ENCODE data around the gene PRPF8. TPM values are rescaled to one million over a fixed set of nuclear protein-coding genes. Genes with fewer than 3 reads are reported as not detected.
A peak's percentile ranks its signal among the peaks of the same experiment; 100 is the strongest.

The PRPF8 gene
- total RNA-seq = 100 to 1,000 TPM; 146 to 215 (median 183) TPM

DNA sequence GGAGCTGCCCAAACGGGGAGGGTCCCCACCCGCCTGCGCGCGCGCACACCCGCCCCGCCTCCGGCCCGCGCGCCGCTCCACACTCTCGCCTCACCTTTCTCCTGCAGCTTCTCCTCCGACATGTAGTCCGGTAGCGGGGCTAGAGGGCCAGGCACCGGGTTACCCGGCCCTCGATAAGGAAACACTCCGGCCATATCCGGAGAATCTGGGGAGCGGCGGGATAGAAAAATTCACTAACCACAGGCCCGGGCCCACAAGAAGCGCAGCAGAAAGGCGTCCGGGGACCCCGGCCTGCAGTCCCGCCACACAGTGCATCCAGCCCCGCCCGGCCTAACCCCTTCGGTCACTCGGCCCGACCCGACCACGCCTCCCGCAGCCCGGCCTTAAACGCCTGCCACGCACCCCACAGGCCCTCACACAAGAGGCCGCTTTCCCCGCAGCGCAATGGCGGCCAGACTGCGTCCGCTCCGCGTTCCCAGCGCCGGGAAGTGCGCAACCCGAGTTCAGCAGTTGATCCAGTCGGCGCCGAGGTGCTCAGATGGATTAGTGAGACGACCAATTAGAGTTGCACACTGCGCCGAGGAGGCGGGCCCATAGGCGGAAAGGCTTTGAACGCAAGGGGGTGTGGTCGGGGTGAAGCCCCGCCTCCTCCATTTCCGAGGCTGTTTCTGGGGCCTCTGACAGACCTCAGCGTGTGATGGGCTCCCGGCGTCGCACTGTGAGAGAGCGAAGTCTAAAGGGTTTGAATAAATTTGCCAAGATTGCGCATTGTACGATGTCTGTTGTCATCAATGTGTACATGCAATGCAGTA is at the start of gene PRPF8:
PRPF8 (minus strand) TSS at position 490 of the 812 bp plus-strand sequence; CDS start at position 194, 296 bp downstream.
- ATAC-seq (ENCODE audit: low FRiP score) (peak; percentile 100), DNase-seq (ENCODE audit: low spot score) (peak; percentile 94)
- TF ChIP-seq, protein P1, sequence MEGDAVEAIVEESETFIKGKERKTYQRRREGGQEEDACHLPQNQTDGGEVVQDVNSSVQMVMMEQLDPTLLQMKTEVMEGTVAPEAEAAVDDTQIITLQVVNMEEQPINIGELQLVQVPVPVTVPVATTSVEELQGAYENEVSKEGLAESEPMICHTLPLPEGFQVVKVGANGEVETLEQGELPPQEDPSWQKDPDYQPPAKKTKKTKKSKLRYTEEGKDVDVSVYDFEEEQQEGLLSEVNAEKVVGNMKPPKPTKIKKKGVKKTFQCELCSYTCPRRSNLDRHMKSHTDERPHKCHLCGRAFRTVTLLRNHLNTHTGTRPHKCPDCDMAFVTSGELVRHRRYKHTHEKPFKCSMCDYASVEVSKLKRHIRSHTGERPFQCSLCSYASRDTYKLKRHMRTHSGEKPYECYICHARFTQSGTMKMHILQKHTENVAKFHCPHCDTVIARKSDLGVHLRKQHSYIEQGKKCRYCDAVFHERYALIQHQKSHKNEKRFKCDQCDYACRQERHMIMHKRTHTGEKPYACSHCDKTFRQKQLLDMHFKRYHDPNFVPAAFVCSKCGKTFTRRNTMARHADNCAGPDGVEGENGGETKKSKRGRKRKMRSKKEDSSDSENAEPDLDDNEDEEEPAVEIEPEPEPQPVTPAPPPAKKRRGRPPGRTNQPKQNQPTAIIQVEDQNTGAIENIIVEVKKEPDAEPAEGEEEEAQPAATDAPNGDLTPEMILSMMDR (IDR thresholded peaks at IDR 0.05) = no peak

GRCh38 chr17:1733759-1734158 is 49.1 kb upstream of the PRPF8 start:
- no peak for DNase-seq (ENCODE audit: low spot score)

DNA sequence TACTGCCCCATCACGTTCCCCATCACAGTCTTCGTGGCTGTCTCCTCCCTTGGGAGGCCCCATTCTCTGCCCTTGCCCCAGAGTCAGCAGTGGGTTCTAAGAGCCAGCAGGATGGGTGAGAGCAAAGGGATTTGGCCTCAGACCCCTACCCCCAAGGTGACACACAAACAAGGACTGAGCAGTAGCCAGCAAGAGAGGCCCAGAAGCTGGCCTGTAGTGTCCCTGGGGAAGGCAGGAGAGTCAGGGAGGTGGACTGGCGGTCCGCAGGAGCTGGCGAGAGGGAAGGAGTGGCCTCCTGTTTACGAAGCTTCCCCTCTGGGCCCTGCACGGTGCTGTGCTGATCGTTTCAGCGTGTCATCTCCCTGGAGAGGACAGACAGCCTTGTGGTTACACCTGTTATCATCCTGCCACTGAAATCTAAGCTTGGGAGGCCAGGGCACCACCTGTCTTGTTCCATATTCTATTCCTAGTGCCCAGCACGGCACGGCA is 48.2 kb upstream of the PRPF8 start:
- DNase-seq (ENCODE audit: low spot score) (no peak), ATAC-seq (ENCODE audit: low FRiP score) (no peak)
- TF ChIP-seq, protein P1 (IDR thresholded peaks at IDR 0.05) = no peak

More at GRCh38 chr17:1733759-1734158, 49.1 kb upstream of the PRPF8 start:
- TF ChIP-seq, protein P1 (IDR thresholded peaks at IDR 0.05) = no peak
- ATAC-seq (ENCODE audit: low FRiP score) = no peak

GRCh38 chr17:1732241-1732832 is 47.7 kb upstream of the PRPF8 start:
- TF ChIP-seq, protein P1 (IDR thresholded peaks at IDR 0.05) = no peak
- no peak for DNase-seq (ENCODE audit: low spot score)
- ATAC-seq (ENCODE audit: low FRiP score) = no peak

DNA sequence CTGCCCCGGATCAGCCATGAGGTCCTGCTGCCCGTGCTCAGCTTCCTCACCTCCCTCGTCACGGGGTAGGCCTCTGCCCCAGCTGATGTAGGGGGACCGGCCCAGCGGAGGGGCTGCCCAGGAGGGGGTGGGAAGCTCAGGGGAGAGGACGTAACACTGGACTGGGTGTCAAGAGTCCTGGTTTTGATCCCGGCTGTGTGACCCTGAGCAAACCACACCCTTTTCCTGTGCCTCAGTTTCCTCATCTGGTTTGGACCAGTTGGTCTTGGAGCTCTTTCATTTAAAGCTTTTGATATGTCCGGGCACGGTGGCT is 46.5 kb upstream of the PRPF8 start:
- no peak for ATAC-seq (ENCODE audit: low FRiP score)

GRCh38 chr17:1730326-1731193 is 45.9 kb upstream of the PRPF8 start:
- ATAC-seq (ENCODE audit: low FRiP score) (peak; percentile 39), DNase-seq (ENCODE audit: low spot score) (peak; percentile 76)
- TF ChIP-seq, protein P1 (IDR thresholded peaks at IDR 0.05) = no peak

More for the DNA sequence above, 46.5 kb upstream of the PRPF8 start:
- no peak for DNase-seq (ENCODE audit: low spot score)
- TF ChIP-seq, protein P1 (IDR thresholded peaks at IDR 0.05) = no peak

All from omental fat pad (tissue), 4 donors.